Psoas muscle (tissue), 8 donors: Measurements from ENCODE around the gene APBA3. TPM values are rescaled to one million over a fixed set of nuclear protein-coding genes. Genes with fewer than 3 reads are reported as not detected.

Source experiments
- ATAC-seq, 4 donors: fragments of 200-7000 bp; cut with Tn5 transposase; one replicate each; pipeline ENCODE4 v1.9.1; 2020; ENCODE audit warnings: moderate library complexity in 3 of 4, mild to moderate bottlenecking in 2 of 4
- DNase-seq, 2 donors: peaks; one replicate each; pipeline ENCODE4 v3.0.0-alpha.2; 2020
- H3K27ac ChIP-seq: fragments of 200-600 bp; one replicate; pipeline ENCODE4 v1.8.0; 2022
- H3K27me3 ChIP-seq, 3 donors: fragments of 200-600 bp in 1 of 3; one replicate each; pipeline versions ENCODE4 v1.6.1 to v1.8.0; 2013 to 2022; ENCODE audit warnings: low read length in 2 of 3, mild to moderate bottlenecking in 2 of 3, moderate library complexity in 1 of 3; ENCODE audit not compliant: insufficient read depth in 3 of 3
- H3K36me3 ChIP-seq, 2 donors: fragments of 200-600 bp in 1 of 2; one replicate each; pipeline versions ENCODE4 v1.6.1 to v1.8.0; 2013 to 2022; ENCODE audit warnings: low read depth in 1 of 2, mild to moderate bottlenecking in 1 of 2, moderate library complexity in 1 of 2; ENCODE audit not compliant: insufficient read depth in 1 of 2
- H3K4me1 ChIP-seq: fragments of 200-600 bp; one replicate; pipeline ENCODE4 v1.8.0; 2022
- H3K4me3 ChIP-seq: fragments of 200-600 bp; one replicate; pipeline ENCODE4 v1.8.0; 2022; ENCODE audit warnings: mild to moderate bottlenecking
- H3K9me3 ChIP-seq: fragments of 200-600 bp; one replicate; pipeline ENCODE4 v1.8.0; 2022
- CTCF ChIP-seq: fragments of 200-600 bp; IDR thresholded peaks from one replicate; pipeline ENCODE4 v1.8.0; 2022; ENCODE audit warnings: antibody characterized with exemption
- WGBS, 3 donors: extraction: QIAGEN DNeasy Blood & Tissue Kit; methylation state at CpG; one replicate each; pipeline versions ENCODE4 v1.1.6 to v1.1.7; 2013; 5-methylcytosine and 5-hydroxymethylcytosine counted together
- intact Hi-C, 2 donors: fragments of 100-400 bp; cut with DNase I; formaldehyde crosslinking; loops; one replicate each; pipeline versions ENCODE4 v1.11.0 to v1.14.2; 2022
- long read RNA-seq, 2 donors: library from polyadenylated mRNA; unstranded; transcript quantifications; one replicate each; pipeline ENCODE4 v2.0.0, GENCODE V29; 2021
- polyA plus RNA-seq, 3 donors: library from polyadenylated mRNA; stranded (reverse); fragments of 200-250 nt; gene quantifications; one replicate each; pipeline ENCODE4 v1.2.3, GENCODE V29; 2013
- total RNA-seq, 4 donors: library from RNA; stranded (reverse); fragmentation: NEBNext Ultra II Directional in 2 of 4; extraction: Animal tissue kit (Norgen Biotek cat#: 25700) in 2 of 4; gene quantifications; one replicate each; pipeline versions ENCODE4 v1.2.1 to v1.2.4, GENCODE V29; 2021 to 2023
- donor health status: healthy with polysubstance abuse.
- donor health status: DM: no; HTN: no; CAD: no; lungs with moderate emphysema.
- donor health status: Bipolar disorder and iron deficiency.
- donor health status: healthy.
- donor health status: DM: yes; HTN: yes; CAD: no.
- donor health status: DM: no; HTN: no; CAD: no.
- donor health status: DM: no; HTN: no; CAD: no.
- donor health status: DM: yes; HTN: yes; CAD: no.

Gene APBA3
- 10 to 100 TPM; 17.7 to 23.6 (median 18.4) TPM for total RNA-seq
- 10 to 100 TPM; 19.4 to 30.1 (median 23.6) TPM for polyA plus RNA-seq
- long read RNA-seq, donor 1, transcript APBA3-201 (11 exons, 2,075 nt), result major isoform, 16 of 31 reads
- long read RNA-seq, donor 1, partial matches to known transcripts, result 14 of 31 reads
- long read RNA-seq, donor 1, other reads (novel, unspliced or antisense), result 1 of 31 reads
- long read RNA-seq, donor 2, transcript APBA3-201 (11 exons, 2,075 nt), result major isoform, 20 of 49 reads
- long read RNA-seq, donor 2, partial matches to known transcripts, result 20 of 49 reads
- long read RNA-seq, donor 2, other reads (novel, unspliced or antisense), result 7 of 49 reads

GRCh38 chr19:3761382-3762129 lies at the start of gene APBA3:
APBA3 (minus strand) TSS chr19:3761692; CDS start chr19:3760264, 1,428 bp downstream.
- 2 to 5% (median 2%) methylated on average over 33 to 45 of the region's 45 CpGs for WGBS, 3 donors
- peak; percentile 61 for TF ChIP-seq CTCF
- peaks cover 9% of the 10 kb centered on the region for H3K4me1 ChIP-seq

GRCh38 chr19:3810708-3811355 lies 49.3 kb upstream of the APBA3 start:
- intact Hi-C loops, result no loop called here
- H3K4me3 ChIP-seq, result no peak overlapping the region
- H3K4me1 ChIP-seq, result no peaks in the 10 kb centered on the region
- 67 to 71% (median 70%) methylated on average over 23 to 38 of the region's 38 CpGs for WGBS, 3 donors
- H3K27ac ChIP-seq, result no peak overlapping the region
- DNase-seq (no peak), ATAC-seq (no peak)
- peaks cover 0 to 32% (median 6%) of the 10 kb centered on the region in 3 donors for H3K27me3 ChIP-seq
- no peaks in the 10 kb centered on the region for H3K9me3 ChIP-seq
- no peaks in the 10 kb centered on the region for H3K36me3 ChIP-seq
- no peak for TF ChIP-seq CTCF

More at GRCh38 chr19:3761382-3762129, at the start of gene APBA3:
- DNase-seq (peak; percentile 93 to 97), ATAC-seq (peak; percentile 66 to 77 (median 68))
- H3K36me3 ChIP-seq, result peaks cover 0 to 50% of the 10 kb centered on the region in 2 donors
- no peaks in the 10 kb centered on the region for H3K9me3 ChIP-seq
- intact Hi-C loops, result loop anchor here (5.0 kb wide), 1 partner anchor 226 kb away; the partner anchor contains the start of gene EEF2 (in 2 of the 2)
- no peaks in the 10 kb centered on the region for H3K27me3 ChIP-seq
- peak within 1 kb of the TSS; percentile 92 for H3K4me3 ChIP-seq
- peak within 1 kb of the TSS; percentile 97 for H3K27ac ChIP-seq

- Histone ChIP-seq H3K36me3 (no peaks in the 10 kb centered on the region), H3K4me3 (no peak overlapping the region), H3K9me3 (no peaks in the 10 kb centered on the region), H3K27me3 (peaks cover 0 to 39% (median 9%) of the 10 kb centered on the region in 3 donors), H3K27ac (no peak overlapping the region), H3K4me1 (no peaks in the 10 kb centered on the region)
- intact Hi-C loops, result no loop called here
- ATAC-seq, result no peak
- no peak for DNase-seq
- TF ChIP-seq CTCF, result no peak
- WGBS, 3 donors, result 70 to 80% (median 73%) methylated on average over 24 to 26 of the region's 26 CpGs
These were observed 48.6 kb upstream of the APBA3 start for GRCh38 chr19:3809881-3810707.

GRCh38 chr19:3808420-3809143 lies 47.1 kb upstream of the APBA3 start:
- intact Hi-C loops, result no loop called here
- no peaks in the 10 kb centered on the region for H3K36me3 ChIP-seq
- H3K4me1 ChIP-seq, result no peaks in the 10 kb centered on the region
- ATAC-seq (no peak), DNase-seq (no peak)
- no peak overlapping the region for H3K4me3 ChIP-seq
- H3K9me3 ChIP-seq, result no peaks in the 10 kb centered on the region
- H3K27ac ChIP-seq, result no peak overlapping the region
- no peak for TF ChIP-seq CTCF
- WGBS, 3 donors, result 74 to 78% (median 75%) methylated on average over 32 to 33 of the region's 33 CpGs
- peaks cover 0 to 50% (median 11%) of the 10 kb centered on the region in 3 donors for H3K27me3 ChIP-seq
